Endodermal cell (in vitro differentiated cells): Measurements from ENCODE around the gene ZNF516. TPM values are rescaled to one million over a fixed set of nuclear protein-coding genes. Genes with fewer than 3 reads are reported as not detected.

ENCODE experiments used
- DNase-seq: peaks from one replicate; pipeline ENCODE4 v3.0.0-alpha.2; 2017
- H3K27ac ChIP-seq: 2 replicates; pipeline ENCODE4 v1.5.1; 2013; ENCODE audit warnings: mild to moderate bottlenecking, low read depth, low read length, moderate library complexity
- H3K27me3 ChIP-seq: 2 replicates; pipeline ENCODE4 v1.6.1; 2013; ENCODE audit warnings: mild to moderate bottlenecking, low read length, moderate library complexity; ENCODE audit not compliant: insufficient read depth, control insufficient read depth, poor library complexity, severe bottlenecking
- H3K36me3 ChIP-seq: 2 replicates; pipeline ENCODE4 v1.7.0; 2013; ENCODE audit warnings: mild to moderate bottlenecking, low read length, moderate library complexity; ENCODE audit not compliant: control insufficient read depth, insufficient read depth
- H3K4me1 ChIP-seq: one replicate; pipeline ENCODE4 v1.7.0; 2013; ENCODE audit warnings: low read length; ENCODE audit not compliant: control insufficient read depth, insufficient read depth
- H3K4me3 ChIP-seq: 2 replicates; pipeline ENCODE4 v1.5.1; 2013; ENCODE audit warnings: mild to moderate bottlenecking, low read length, moderate library complexity
- H3K9ac ChIP-seq: 2 replicates; pipeline ENCODE4 v1.6.1; 2013; ENCODE audit warnings: mild to moderate bottlenecking, low read length, moderate library complexity; ENCODE audit not compliant: poor library complexity, severe bottlenecking; ENCODE audit errors: extremely low read depth
- H3K9me3 ChIP-seq: 2 replicates; pipeline ENCODE4 v1.6.1; 2013; ENCODE audit warnings: mild to moderate bottlenecking, low read length, moderate library complexity; ENCODE audit not compliant: control insufficient read depth
- H3K27ac Mint-ChIP-seq: 2 replicates; pipeline ENCODE4 v1.8.0; 2020; ENCODE audit warnings: mixed read lengths
- H3K27me3 Mint-ChIP-seq: 2 replicates; pipeline ENCODE4 v1.8.0; 2021; ENCODE audit warnings: mild to moderate bottlenecking, mixed read lengths; ENCODE audit not compliant: insufficient read depth
- H3K36me3 Mint-ChIP-seq: 2 replicates; pipeline ENCODE4 v1.8.0; 2020; ENCODE audit warnings: low read depth, mixed read lengths
- H3K4me1 Mint-ChIP-seq: 2 replicates; pipeline ENCODE4 v1.8.0; 2020; ENCODE audit warnings: mixed read lengths
- H3K4me3 Mint-ChIP-seq: 2 replicates; pipeline ENCODE4 v1.8.0; 2020; ENCODE audit warnings: mild to moderate bottlenecking, moderate library complexity, mixed read lengths
- H3K9me3 Mint-ChIP-seq: 2 replicates; pipeline ENCODE4 v1.8.0; 2020; ENCODE audit warnings: mild to moderate bottlenecking, mixed read lengths
- WGBS, 2 experiments: methylation state at CpG; one replicate each; pipeline versions ENCODE4 v1.1.5 to v1.1.7; 2013; ENCODE audit warnings: missing lambda C conversion rate in 2 of 2, mixed read lengths in 1 of 2; ENCODE audit not compliant: insufficient coverage in 1 of 2, insufficient read length in 1 of 2; 5-methylcytosine and 5-hydroxymethylcytosine counted together
- total RNA-seq, 2 donors: library from RNA; stranded (reverse); fragmentation: NEBNext Ultra II Directional in 1 of 2; extraction: Animal tissue kit (Norgen Biotek cat#: 25700) in 1 of 2; gene quantifications; 2 replicates in 1 of 2; 3 replicates in 1 of 2; pipeline ENCODE4 v1.2.1, GENCODE V29; 2021
- TF ChIP-seq, protein P1 (sequence below): fragments of 200-600 bp; sonication (generic); conservative IDR thresholded peaks from 2 replicates; pipeline ENCODE4 v1.5.0; 2021; ENCODE audit warnings: antibody characterized with exemption, mild to moderate bottlenecking

The ZNF516 gene
- total RNA-seq, 2 donors from 2014 or later: 60.2 to 77.9 TPM

DNA sequence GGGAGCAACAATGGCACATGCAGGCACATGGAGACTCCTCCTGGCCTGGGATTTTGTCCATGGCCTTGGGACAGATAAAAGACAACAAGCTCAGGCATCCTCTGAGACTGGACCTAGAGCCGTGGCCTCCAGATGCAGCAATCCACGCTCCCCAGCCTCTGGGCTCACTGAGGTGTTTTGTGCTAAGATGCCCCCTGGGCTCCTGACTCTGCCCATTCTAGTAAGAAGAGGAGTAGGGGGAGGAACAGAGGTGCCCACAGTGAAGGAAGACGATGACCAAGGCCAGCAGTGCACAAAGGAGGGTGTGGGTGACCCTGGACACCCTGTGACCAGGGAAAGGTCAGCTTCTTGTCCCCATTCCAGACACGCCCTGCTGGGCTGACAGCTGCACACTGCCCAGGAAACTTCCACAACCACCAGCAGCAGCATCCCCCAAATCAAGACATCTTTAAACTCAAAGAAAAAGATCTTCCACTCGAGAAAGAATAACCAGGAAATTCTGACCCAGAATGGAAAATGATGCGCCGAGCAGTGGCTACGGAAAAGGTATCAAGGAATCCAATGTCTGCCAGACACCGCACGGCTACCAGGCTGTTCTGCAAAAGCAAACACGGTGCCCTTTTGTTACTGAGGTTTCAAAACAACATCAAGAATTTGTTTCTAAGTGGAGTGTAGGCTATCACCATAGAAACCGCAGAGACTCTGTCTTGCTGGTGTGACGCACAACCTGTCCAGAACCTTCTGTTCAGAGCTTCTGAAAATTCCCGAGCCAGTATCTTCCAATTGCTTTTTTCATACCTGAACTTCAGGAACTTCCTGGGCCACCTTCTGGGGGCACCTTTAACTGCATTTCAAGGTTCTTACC, 65.5 kb downstream of the ZNF516 start:
- Histone ChIP-seq H3K9me3 (no peaks in the 10 kb centered on the region), H3K4me3 (no peak overlapping the region), H3K27me3 (no peaks in the 10 kb centered on the region), H3K9ac (no peak overlapping the region), H3K27ac (peak overlapping the region; percentile 0), H3K36me3 (no peaks in the 10 kb centered on the region), H3K4me1 (peaks cover 5% of the 10 kb centered on the region)
- H3K9me3 Mint-ChIP-seq: no peaks in the 10 kb centered on the region
- DNase-seq: no peak
- peaks cover 23% of the 10 kb centered on the region for H3K36me3 Mint-ChIP-seq
- H3K27ac Mint-ChIP-seq: no peak overlapping the region
- no peak overlapping the region for H3K4me3 Mint-ChIP-seq
- no peaks in the 10 kb centered on the region for H3K27me3 Mint-ChIP-seq
- WGBS, 2 experiments: 96 to 97% methylated on average over 10 to 14 of the region's 14 CpGs
- peaks cover 15% of the 10 kb centered on the region for H3K4me1 Mint-ChIP-seq
- TF ChIP-seq, protein P1, sequence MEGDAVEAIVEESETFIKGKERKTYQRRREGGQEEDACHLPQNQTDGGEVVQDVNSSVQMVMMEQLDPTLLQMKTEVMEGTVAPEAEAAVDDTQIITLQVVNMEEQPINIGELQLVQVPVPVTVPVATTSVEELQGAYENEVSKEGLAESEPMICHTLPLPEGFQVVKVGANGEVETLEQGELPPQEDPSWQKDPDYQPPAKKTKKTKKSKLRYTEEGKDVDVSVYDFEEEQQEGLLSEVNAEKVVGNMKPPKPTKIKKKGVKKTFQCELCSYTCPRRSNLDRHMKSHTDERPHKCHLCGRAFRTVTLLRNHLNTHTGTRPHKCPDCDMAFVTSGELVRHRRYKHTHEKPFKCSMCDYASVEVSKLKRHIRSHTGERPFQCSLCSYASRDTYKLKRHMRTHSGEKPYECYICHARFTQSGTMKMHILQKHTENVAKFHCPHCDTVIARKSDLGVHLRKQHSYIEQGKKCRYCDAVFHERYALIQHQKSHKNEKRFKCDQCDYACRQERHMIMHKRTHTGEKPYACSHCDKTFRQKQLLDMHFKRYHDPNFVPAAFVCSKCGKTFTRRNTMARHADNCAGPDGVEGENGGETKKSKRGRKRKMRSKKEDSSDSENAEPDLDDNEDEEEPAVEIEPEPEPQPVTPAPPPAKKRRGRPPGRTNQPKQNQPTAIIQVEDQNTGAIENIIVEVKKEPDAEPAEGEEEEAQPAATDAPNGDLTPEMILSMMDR: peak; percentile 37

GRCh38 chr18:76428396-76429261, 66.4 kb downstream of the ZNF516 start:
- peaks cover 5% of the 10 kb centered on the region for H3K4me1 ChIP-seq
- Mint-ChIP-seq H3K4me1 (peaks cover 15% of the 10 kb centered on the region), H3K27ac (no peak overlapping the region), H3K27me3 (no peaks in the 10 kb centered on the region), H3K36me3 (peaks cover 16% of the 10 kb centered on the region), H3K9me3 (no peaks in the 10 kb centered on the region), H3K4me3 (no peak overlapping the region)
- H3K9ac ChIP-seq: no peak overlapping the region
- no peaks in the 10 kb centered on the region for H3K27me3 ChIP-seq
- no peaks in the 10 kb centered on the region for H3K36me3 ChIP-seq
- TF ChIP-seq, protein P1: no peak
- no peak for DNase-seq
- WGBS, 2 experiments: 89 to 95% methylated on average over 7 to 15 of the region's 15 CpGs
- no peak overlapping the region for H3K4me3 ChIP-seq
- no peak overlapping the region for H3K27ac ChIP-seq
- no peaks in the 10 kb centered on the region for H3K9me3 ChIP-seq

- Histone ChIP-seq H3K4me1 (peaks cover 5% of the 10 kb centered on the region), H3K9ac (no peak overlapping the region), H3K27ac (no peak overlapping the region), H3K9me3 (no peaks in the 10 kb centered on the region), H3K27me3 (no peaks in the 10 kb centered on the region), H3K36me3 (no peaks in the 10 kb centered on the region), H3K4me3 (no peak overlapping the region)
- TF ChIP-seq, protein P1: peak; percentile 96
- 17 to 22% methylated on average over 2 to 8 of the region's 8 CpGs for WGBS, 2 experiments
- no peak overlapping the region for H3K27ac Mint-ChIP-seq
- no peaks in the 10 kb centered on the region for H3K27me3 Mint-ChIP-seq
- H3K4me1 Mint-ChIP-seq: peaks cover 30% of the 10 kb centered on the region
- DNase-seq: peak; percentile 94
- H3K36me3 Mint-ChIP-seq: no peaks in the 10 kb centered on the region
- H3K4me3 Mint-ChIP-seq: no peak overlapping the region
- no peaks in the 10 kb centered on the region for H3K9me3 Mint-ChIP-seq
Measured at GRCh38 chr18:76426737-76427305, 68.2 kb downstream of the ZNF516 start.
